ENCODE data around the gene SPEM1.

- TF ChIP-seq CTCF (IDR thresholded peaks at IDR 0.05) (no peak), POLR2A (IDR thresholded peaks at IDR 0.05) (no peak)
Observed at GRCh38 chr17:7384489-7385081, 35.5 kb upstream of the SPEM1 start.

All from heart left ventricle (tissue), 13 donors.